Fibroblast of lung (primary cell): ENCODE data around the gene LPCAT1.

Source experiments
- CTCF ChIP-seq, 2 donors: IDR thresholded peaks in 1 of 2; conservative IDR thresholded peaks in 1 of 2; 1 replicate in 1 of 2; 2 replicates in 1 of 2; pipeline ENCODE4 v1.5.1; 2011 to 2012; ENCODE audit warnings: low read length in 2 of 2, control low read depth in 1 of 2, inconsistent platforms in 1 of 2, low read depth in 1 of 2, mild to moderate bottlenecking in 1 of 2
- EZH2 ChIP-seq: IDR thresholded peaks from 2 replicates; pipeline ENCODE4 v1.5.1; 2012; ENCODE audit warnings: low read length, control low read depth, mild to moderate bottlenecking; ENCODE audit errors: missing control alignments

GRCh38 chr5:1438871-1439270 is 84.9 kb downstream of the LPCAT1 start:
- TF ChIP-seq CTCF (conservative IDR thresholded peaks at IDR 0.05 in 1 of 2, IDR thresholded peaks at IDR 0.05 in 1 of 2; ENCODE audit: low read depth in 1 of 2, low read length in 2 of 2) (no peak), EZH2 (no peak)
